CD4-positive, alpha-beta T cell (primary cell): ENCODE data around the gene FBXW12. TPM values are rescaled to one million over a fixed set of nuclear protein-coding genes. Genes with fewer than 3 reads are reported as not detected.

Experiments
- ATAC-seq: fragments of 200-7000 bp; cut with Tn5 transposase; one replicate; pipeline ENCODE4 v1.10.0; 2022; ENCODE audit warnings: mild to moderate bottlenecking; ENCODE audit not compliant: poor library complexity
- CTCF ChIA-PET: fragments of 350-600 bp; sonication (Branson Sonifier 250); formaldehyde crosslinking; loops from one replicate; lab custom pipeline; 2021; ENCODE audit warnings: antibody characterized with exemption, inconsistent platforms; lab: Charles Lee
- POLR2A ChIA-PET: fragments of 350-600 bp; sonication (Branson Sonifier 250); formaldehyde crosslinking; loops from one replicate; lab custom pipeline; 2021; ENCODE audit warnings: antibody characterized with exemption, inconsistent platforms; lab: Charles Lee
- DNase-seq, 14 experiments: peaks; one replicate each; pipeline ENCODE4 v3.0.0-alpha.2; 2013 to 2020; ENCODE audit warnings: mixed read lengths in 2 of 14
- H3K27ac ChIP-seq, 2 donors: one replicate each; pipeline versions ENCODE4 v1.5.1 to v1.7.0; 2013; ENCODE audit warnings: low read length in 2 of 2, low read depth in 1 of 2, mild to moderate bottlenecking in 1 of 2
- H3K27me3 ChIP-seq, 2 experiments: 1 replicate in 1 of 2; 2 replicates in 1 of 2; pipeline versions ENCODE4 v1.6.1 to v1.7.0; 2013; ENCODE audit warnings: low read length in 2 of 2, control low read depth in 1 of 2, mild to moderate bottlenecking in 1 of 2, moderate library complexity in 1 of 2; ENCODE audit not compliant: insufficient read depth in 2 of 2, control insufficient read depth in 1 of 2
- H3K36me3 ChIP-seq: one replicate; pipeline ENCODE4 v1.6.1; 2013; ENCODE audit warnings: low read length, control low read depth; ENCODE audit not compliant: insufficient read depth
- H3K4me1 ChIP-seq: one replicate; pipeline ENCODE4 v1.6.1; 2013; ENCODE audit warnings: low read length, control low read depth; ENCODE audit not compliant: insufficient read depth
- H3K4me3 ChIP-seq: one replicate; pipeline ENCODE4 v1.5.1; 2013; ENCODE audit warnings: mild to moderate bottlenecking, low read length, moderate library complexity
- H3K9me3 ChIP-seq, 2 experiments: 1 replicate in 1 of 2; 2 replicates in 1 of 2; pipeline versions ENCODE4 v1.6.1 to v1.7.0; 2013; ENCODE audit warnings: low read length in 2 of 2, mild to moderate bottlenecking in 2 of 2, control low read depth in 1 of 2, moderate library complexity in 1 of 2; ENCODE audit not compliant: control insufficient read depth in 1 of 2, insufficient read depth in 1 of 2
- H3K27ac Mint-ChIP-seq: one replicate; pipeline ENCODE4 v1.8.0; 2020; ENCODE audit warnings: mixed read lengths
- H3K27me3 Mint-ChIP-seq: one replicate; pipeline ENCODE4 v1.8.0; 2021; ENCODE audit warnings: mixed read lengths
- H3K36me3 Mint-ChIP-seq: one replicate; pipeline ENCODE4 v1.8.0; 2021; ENCODE audit warnings: low read depth, mixed read lengths
- H3K4me1 Mint-ChIP-seq: one replicate; pipeline ENCODE4 v1.8.0; 2021; ENCODE audit warnings: low read depth, mixed read lengths
- H3K4me3 Mint-ChIP-seq: one replicate; pipeline ENCODE4 v1.8.0; 2020; ENCODE audit warnings: mild to moderate bottlenecking, mixed read lengths
- H3K9me3 Mint-ChIP-seq: one replicate; pipeline ENCODE4 v1.8.0; 2020; ENCODE audit warnings: mixed read lengths
- intact Hi-C, 2 experiments: fragments of 100-400 bp; cut with DNase I in 1 of 2; cut with micrococcal nuclease in 1 of 2; formaldehyde crosslinking; loops; one replicate each; pipeline versions ENCODE4 v1.15.1 to v1.9.0; 2023 to 2025; cut with DNase I, micrococcal nuclease
- total RNA-seq, 174 experiments: library from RNA in 2 of 174; stranded (reverse) in 2 of 174; gene quantifications; one replicate each; pipeline ENCODE4 v1.2.3 and lab custom pipeline; 2021 to 2026
- TF ChIP-seq, protein P1 (sequence below): fragments of 200-600 bp; IDR thresholded peaks from one replicate; pipeline ENCODE4 v1.8.0; 2022; ENCODE audit warnings: antibody characterized with exemption, mild to moderate bottlenecking

Gene FBXW12
- total RNA-seq, 2 experiments from 2014 or later = not detected

DNA sequence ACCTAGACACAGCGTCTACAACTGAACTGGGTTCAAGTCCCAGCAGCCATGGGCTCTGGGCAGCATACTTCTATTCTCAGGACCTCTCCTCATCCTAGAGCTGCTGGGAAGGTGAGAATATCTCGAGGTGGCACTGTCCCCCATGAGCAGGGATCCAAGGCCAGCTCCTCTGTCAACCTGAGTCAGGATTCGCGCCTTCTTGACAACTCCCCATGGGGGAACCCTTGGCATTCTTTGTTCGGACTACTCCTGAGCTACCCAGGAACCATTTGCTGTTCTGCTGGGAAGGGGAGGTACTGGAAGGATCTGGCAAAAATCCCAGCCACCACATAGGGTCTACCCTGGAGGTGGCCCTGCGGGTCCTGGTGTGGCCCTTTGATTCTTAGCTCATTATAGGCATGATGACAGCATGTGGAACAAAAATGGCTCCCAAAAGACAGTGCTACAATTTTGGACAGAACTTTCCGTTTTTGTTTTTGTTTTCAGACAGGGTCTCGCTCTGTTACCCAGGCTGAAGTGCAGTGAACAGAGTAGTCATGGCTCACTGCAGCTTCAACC lies 35.6 kb downstream of the FBXW12 start:
- ChIA-PET POLR2A (no interaction called here), CTCF (interaction anchor here (2.4 kb wide), 1 partner anchor 28 kb away, joined by 14 read pairs; no protein-coding TSS in a partner anchor)
- H3K36me3 ChIP-seq = no peaks in the 10 kb centered on the region
- no peak for DNase-seq
- no peak for ATAC-seq
- H3K27me3 ChIP-seq = no peaks in the 10 kb centered on the region
- Mint-ChIP-seq H3K27me3 (no peaks in the 10 kb centered on the region), H3K36me3 (no peaks in the 10 kb centered on the region), H3K4me3 (no peak overlapping the region), H3K27ac (no peak overlapping the region), H3K4me1 (no peaks in the 10 kb centered on the region), H3K9me3 (no peaks in the 10 kb centered on the region)
- no peak overlapping the region for H3K27ac ChIP-seq
- H3K9me3 ChIP-seq = no peaks in the 10 kb centered on the region
- TF ChIP-seq, protein P1, sequence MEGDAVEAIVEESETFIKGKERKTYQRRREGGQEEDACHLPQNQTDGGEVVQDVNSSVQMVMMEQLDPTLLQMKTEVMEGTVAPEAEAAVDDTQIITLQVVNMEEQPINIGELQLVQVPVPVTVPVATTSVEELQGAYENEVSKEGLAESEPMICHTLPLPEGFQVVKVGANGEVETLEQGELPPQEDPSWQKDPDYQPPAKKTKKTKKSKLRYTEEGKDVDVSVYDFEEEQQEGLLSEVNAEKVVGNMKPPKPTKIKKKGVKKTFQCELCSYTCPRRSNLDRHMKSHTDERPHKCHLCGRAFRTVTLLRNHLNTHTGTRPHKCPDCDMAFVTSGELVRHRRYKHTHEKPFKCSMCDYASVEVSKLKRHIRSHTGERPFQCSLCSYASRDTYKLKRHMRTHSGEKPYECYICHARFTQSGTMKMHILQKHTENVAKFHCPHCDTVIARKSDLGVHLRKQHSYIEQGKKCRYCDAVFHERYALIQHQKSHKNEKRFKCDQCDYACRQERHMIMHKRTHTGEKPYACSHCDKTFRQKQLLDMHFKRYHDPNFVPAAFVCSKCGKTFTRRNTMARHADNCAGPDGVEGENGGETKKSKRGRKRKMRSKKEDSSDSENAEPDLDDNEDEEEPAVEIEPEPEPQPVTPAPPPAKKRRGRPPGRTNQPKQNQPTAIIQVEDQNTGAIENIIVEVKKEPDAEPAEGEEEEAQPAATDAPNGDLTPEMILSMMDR = no peak
- intact Hi-C loops = no loop called here
- no peaks in the 10 kb centered on the region for H3K4me1 ChIP-seq
- H3K4me3 ChIP-seq = no peak overlapping the region

DNA sequence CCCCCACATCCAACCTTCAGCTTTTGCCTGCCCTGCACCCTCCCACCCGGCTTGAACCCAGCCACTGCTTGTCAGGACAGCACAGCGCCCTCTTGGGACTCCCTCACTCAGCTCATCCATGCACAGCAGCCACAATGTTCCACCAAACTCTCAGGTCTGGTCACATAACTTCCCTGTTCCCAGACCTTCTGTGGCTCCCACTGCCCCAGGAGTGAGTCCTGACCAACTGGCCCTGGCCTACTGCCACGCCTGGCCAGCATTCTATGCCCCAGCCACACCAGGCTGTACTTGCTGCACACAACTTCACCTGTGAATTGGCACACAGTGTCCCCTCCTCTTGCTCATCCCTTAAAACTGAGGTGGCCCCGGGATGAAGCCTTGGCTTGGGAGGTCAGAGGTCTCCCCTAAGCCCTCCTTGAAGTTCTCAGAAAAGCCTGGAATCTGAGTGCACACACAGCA lies 36.8 kb downstream of the FBXW12 start:
- H3K36me3 ChIP-seq = no peaks in the 10 kb centered on the region
- no peak for ATAC-seq
- Mint-ChIP-seq H3K4me3 (no peak overlapping the region), H3K27me3 (no peaks in the 10 kb centered on the region), H3K9me3 (no peaks in the 10 kb centered on the region), H3K36me3 (no peaks in the 10 kb centered on the region), H3K27ac (no peak overlapping the region), H3K4me1 (no peaks in the 10 kb centered on the region)
- TF ChIP-seq, protein P1 = no peak
- POLR2A ChIA-PET = no interaction called here
- peak in 2 of 14 experiments; percentile 1 to 25 for DNase-seq
- no peak overlapping the region for H3K4me3 ChIP-seq
- no peaks in the 10 kb centered on the region for H3K4me1 ChIP-seq
- no peaks in the 10 kb centered on the region for H3K9me3 ChIP-seq
- no peaks in the 10 kb centered on the region for H3K27me3 ChIP-seq
- CTCF ChIA-PET = interaction anchor here (2.4 kb wide), 1 partner anchor 27 kb away, joined by 14 read pairs; no protein-coding TSS in a partner anchor
- no peak overlapping the region for H3K27ac ChIP-seq
- intact Hi-C loops = no loop called here

DNA sequence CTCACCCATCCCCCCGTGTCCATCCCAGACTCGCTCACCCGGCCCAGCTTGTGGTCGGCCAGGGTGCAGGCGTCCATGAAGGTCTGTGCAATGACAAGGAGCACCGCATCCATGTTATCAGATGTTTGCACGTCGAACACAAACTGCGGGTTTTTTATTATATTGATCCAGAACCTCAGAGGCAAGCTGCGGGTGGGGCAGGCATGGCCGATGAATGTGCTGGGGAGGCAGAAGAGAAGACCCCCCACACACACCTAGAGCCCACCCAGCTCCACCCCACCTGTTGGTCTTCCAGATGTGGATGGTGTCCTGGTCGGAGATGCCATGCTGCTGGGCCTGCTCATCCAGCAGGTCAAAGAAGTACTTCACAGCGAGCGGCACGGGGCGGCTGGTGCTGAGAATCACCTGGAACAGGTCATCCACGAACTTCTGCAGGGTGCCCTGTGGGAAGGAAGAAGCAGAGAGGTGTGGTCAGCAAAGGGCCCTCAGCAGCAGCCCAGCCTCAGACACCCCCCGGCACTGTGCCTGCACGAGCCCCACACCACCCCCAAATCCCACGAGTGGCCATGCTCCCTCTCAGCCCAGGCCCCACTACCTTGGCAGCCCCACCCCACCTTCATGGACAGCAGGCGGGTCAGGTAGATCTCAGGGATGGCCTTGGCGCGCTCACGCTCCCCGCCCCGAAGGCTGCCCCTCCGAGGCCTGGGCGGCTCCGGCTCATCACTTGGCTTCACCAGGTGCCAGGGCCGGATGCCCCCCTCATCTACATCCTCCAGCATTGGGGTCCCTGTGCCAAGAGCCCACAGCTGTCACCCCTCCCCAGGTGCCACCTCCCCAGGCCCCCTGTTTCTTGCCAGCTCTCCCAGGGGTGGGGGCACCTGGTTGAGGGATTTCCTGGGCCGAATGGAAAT lies 37.5 kb downstream of the FBXW12 start:
- no peaks in the 10 kb centered on the region for H3K27me3 Mint-ChIP-seq
- H3K36me3 Mint-ChIP-seq = no peaks in the 10 kb centered on the region
- DNase-seq (peak in 2 of 14 experiments; percentile 2 to 10), ATAC-seq (no peak)
- CTCF ChIA-PET = no interaction called here
- Histone ChIP-seq H3K4me3 (no peak overlapping the region), H3K9me3 (no peaks in the 10 kb centered on the region), H3K27me3 (no peaks in the 10 kb centered on the region), H3K27ac (no peak overlapping the region), H3K36me3 (no peaks in the 10 kb centered on the region), H3K4me1 (no peaks in the 10 kb centered on the region)
- H3K9me3 Mint-ChIP-seq = no peaks in the 10 kb centered on the region
- no peak overlapping the region for H3K27ac Mint-ChIP-seq
- H3K4me1 Mint-ChIP-seq = no peaks in the 10 kb centered on the region
- intact Hi-C loops = no loop called here
- POLR2A ChIA-PET = no interaction called here
- H3K4me3 Mint-ChIP-seq = no peak overlapping the region
- TF ChIP-seq, protein P1 = no peak
